Prostate gland (tissue), 2 donors: ENCODE data around the gene PES1. TPM values are rescaled to one million over a fixed set of nuclear protein-coding genes. Genes with fewer than 3 reads are reported as not detected.

Source experiments
- DNase-seq: peaks from one replicate; pipeline ENCODE4 v3.0.0-alpha.2; 2019; ENCODE audit warnings: low spot score
- H3K27ac ChIP-seq, 2 donors: fragments of 200-600 bp; sonication (generic); 2 replicates each; pipeline ENCODE4 v1.5.1; 2017 to 2019
- H3K27me3 ChIP-seq: fragments of 200-600 bp; sonication (generic); replicated peaks from 2 replicates; pipeline ENCODE4 v1.5.1; 2019; ENCODE audit not compliant: insufficient read depth
- H3K36me3 ChIP-seq, 2 donors: fragments of 200-600 bp; sonication (generic); 1 replicate in 1 of 2; 2 replicates in 1 of 2; pipeline versions ENCODE4 v1.5.1 to v1.8.1; 2017 to 2019
- H3K4me1 ChIP-seq: fragments of 200-600 bp; sonication (generic); replicated peaks from 2 replicates; pipeline ENCODE4 v1.5.1; 2019
- H3K4me3 ChIP-seq, 2 donors: fragments of 200-600 bp; sonication (generic); 2 replicates each; pipeline ENCODE4 v1.5.1; 2017 to 2019
- H3K9me3 ChIP-seq: fragments of 200-600 bp; sonication (generic); 2 replicates; pipeline ENCODE4 v1.5.1; 2017
- POLR2A ChIP-seq: fragments of 450-650 bp; IDR thresholded peaks from one replicate; pipeline ENCODE4 v1.6.1; 2016; ENCODE audit warnings: antibody characterized with exemption, mild to moderate bottlenecking
- POLR2AphosphoS5 ChIP-seq: sonication (generic); formaldehyde crosslinking; IDR thresholded peaks from one replicate; pipeline ENCODE4 v1.6.1; 2017; ENCODE audit warnings: antibody characterized with exemption
- WGBS: methylation state at CpG from one replicate; pipeline ENCODE4 v1.1.5; 2018; 5-methylcytosine and 5-hydroxymethylcytosine counted together
- intact Hi-C: fragments of 100-400 bp; cut with DNase I; formaldehyde crosslinking; loops from one replicate; pipeline ENCODE4 v1.14.2; 2022
- total RNA-seq, 2 donors: library from RNA; depleted of rRNA; stranded (reverse); fragments of >200 nt; gene quantifications; one replicate each; pipeline ENCODE4 v1.1.0, GENCODE V29; 2016
- TF ChIP-seq, protein P1 (sequence below), 4 experiments: fragments of 200-600 bp in 2 of 4; fragments of 450-650 bp in 2 of 4; sonication (generic) in 2 of 4; IDR thresholded peaks; 1 replicate in 3 of 4; 2 replicates in 1 of 4; pipeline ENCODE4 v1.5.1; 2016 to 2019; ENCODE audit warnings: antibody characterized with exemption in 4 of 4, mild to moderate bottlenecking in 2 of 4, moderate library complexity in 2 of 4

Gene PES1
- total RNA-seq, 2 donors from 2014 or later, result 41.1 to 79.5 TPM

DNA sequence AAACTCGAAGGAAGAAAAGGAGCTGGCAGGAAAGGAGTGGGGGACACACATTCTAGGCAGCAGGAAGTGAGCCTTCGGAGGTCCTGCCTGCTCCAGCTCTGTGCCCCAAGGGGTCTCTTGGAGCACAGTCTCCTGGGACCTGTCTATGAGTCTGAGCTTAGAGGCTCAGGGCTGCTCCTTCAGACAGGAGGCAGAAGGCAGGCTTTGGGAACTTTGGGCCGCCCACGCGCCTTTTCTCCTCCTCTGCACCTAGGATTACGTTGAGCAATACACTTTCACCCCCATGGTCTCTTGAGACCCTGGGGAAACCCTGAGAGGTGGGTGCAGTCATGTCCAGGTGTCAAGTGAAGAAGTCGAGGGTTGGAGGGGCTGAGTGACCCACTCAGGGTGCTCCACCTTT, 16.2 kb upstream of the PES1 start:
- DNase-seq, result no peak
- H3K4me1 ChIP-seq, result no peaks in the 10 kb centered on the region
- no peaks in the 10 kb centered on the region for H3K27me3 ChIP-seq
- no peaks in the 10 kb centered on the region for H3K36me3 ChIP-seq
- intact Hi-C loops, result no loop called here
- 88% methylated on average over 7 of the region's 7 CpGs for WGBS
- no peaks in the 10 kb centered on the region for H3K9me3 ChIP-seq
- TF ChIP-seq, protein P1, sequence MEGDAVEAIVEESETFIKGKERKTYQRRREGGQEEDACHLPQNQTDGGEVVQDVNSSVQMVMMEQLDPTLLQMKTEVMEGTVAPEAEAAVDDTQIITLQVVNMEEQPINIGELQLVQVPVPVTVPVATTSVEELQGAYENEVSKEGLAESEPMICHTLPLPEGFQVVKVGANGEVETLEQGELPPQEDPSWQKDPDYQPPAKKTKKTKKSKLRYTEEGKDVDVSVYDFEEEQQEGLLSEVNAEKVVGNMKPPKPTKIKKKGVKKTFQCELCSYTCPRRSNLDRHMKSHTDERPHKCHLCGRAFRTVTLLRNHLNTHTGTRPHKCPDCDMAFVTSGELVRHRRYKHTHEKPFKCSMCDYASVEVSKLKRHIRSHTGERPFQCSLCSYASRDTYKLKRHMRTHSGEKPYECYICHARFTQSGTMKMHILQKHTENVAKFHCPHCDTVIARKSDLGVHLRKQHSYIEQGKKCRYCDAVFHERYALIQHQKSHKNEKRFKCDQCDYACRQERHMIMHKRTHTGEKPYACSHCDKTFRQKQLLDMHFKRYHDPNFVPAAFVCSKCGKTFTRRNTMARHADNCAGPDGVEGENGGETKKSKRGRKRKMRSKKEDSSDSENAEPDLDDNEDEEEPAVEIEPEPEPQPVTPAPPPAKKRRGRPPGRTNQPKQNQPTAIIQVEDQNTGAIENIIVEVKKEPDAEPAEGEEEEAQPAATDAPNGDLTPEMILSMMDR (IDR thresholded peaks at IDR 0.05), result no peak
- TF ChIP-seq POLR2A (no peak), POLR2AphosphoS5 (no peak)
- no peak overlapping the region for H3K4me3 ChIP-seq
- no peak overlapping the region for H3K27ac ChIP-seq

DNA sequence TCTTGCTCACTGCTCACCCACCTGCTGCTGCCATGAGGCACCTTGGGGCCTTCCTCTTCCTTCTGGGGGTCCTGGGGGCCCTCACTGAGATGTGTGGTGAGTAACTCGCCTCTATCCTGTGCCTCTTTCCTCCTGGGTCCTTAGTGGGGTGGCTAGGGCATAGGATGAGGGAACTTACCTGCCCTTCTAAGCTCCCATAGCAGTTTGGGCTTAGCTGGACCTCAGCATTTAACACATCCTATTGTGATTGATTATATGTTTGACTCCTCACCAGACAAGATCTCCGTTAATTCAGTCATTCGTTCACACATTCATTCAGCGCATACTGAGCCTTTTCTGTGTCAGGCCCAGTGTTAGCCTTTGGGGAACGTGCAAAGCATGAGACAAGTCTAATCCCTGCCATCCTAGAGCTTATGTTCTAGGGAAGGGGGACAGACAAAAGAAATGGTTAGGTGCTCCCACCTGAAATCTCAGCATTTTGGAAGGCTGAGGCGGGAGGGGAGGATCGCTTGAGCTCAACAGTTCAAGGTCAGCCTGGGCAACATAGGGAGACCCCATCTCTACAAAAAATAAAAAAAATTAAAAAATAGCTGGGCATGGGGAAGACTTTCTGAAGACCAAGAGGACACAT, 15.7 kb upstream of the PES1 start:
- intact Hi-C loops, result no loop called here
- Histone ChIP-seq H3K27ac (peak overlapping the region; percentile 64 to 65), H3K36me3 (no peaks in the 10 kb centered on the region), H3K27me3 (no peaks in the 10 kb centered on the region), H3K4me3 (peak overlapping the region; percentile 36 to 44), H3K4me1 (no peaks in the 10 kb centered on the region), H3K9me3 (no peaks in the 10 kb centered on the region)
- DNase-seq, result no peak
- no peak for TF ChIP-seq POLR2A
- no peak for TF ChIP-seq POLR2AphosphoS5
- TF ChIP-seq, protein P1 (IDR thresholded peaks at IDR 0.05), result no peak
- WGBS, result 79% methylated on average over 7 of the region's 7 CpGs

DNA sequence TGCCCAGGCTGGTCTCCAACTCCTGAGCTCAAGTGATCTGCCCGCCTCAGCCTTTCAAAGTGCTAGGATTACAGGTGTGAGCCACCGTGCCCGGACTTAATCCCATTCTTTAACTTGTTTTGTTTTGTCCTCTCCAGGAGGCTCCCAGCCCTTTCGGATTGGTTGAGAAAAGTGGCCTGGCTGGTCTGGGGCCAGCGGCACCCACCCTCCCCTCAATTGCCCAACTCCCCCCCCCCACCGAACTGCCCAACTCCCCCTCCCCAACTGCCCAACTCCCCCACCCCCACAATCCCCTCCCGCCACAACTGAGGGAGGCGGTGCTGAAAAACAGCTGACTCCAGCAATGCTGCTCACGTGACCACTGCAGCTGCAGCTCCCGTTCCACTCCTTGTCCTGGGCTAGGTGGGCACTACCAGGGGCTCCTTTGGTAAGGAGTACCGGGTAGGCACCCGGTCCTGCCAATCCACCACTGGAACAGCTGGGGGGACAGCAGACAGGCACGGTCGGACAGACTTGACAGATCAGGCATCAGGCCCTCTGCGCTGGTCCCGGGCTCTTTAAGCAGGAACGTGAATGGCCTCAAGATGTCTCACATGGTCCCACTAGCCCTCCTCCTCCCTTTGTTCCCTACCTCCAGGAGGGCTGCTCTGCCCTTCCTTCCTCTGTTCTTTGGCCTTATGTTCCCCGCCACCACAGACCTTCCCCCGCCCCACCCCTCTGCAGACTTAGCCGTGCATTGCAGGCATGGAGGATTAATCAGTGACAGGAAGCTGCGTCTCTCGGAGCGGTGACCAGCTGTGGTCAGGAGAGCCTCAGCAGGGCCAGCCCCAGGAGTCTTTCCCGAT, 15.0 kb upstream of the PES1 start, which contains the start of gene TCN2:
Gene TCN2 (plus strand): TSS at position 720 of the 845 bp plus-strand sequence. CDS start 158 bp downstream, outside the sequence.
- Histone ChIP-seq H3K27me3 (no peaks in the 10 kb centered on the region), H3K4me1 (no peaks in the 10 kb centered on the region), H3K27ac (peak within 1 kb of the TSS; percentile 64 to 65), H3K9me3 (no peaks in the 10 kb centered on the region), H3K4me3 (peak within 1 kb of the TSS; percentile 36 to 44), H3K36me3 (no peaks in the 10 kb centered on the region)
- WGBS, result 2% methylated on average over 22 of the region's 24 CpGs
- DNase-seq, result peak; percentile 79
- TF ChIP-seq POLR2A (peak; percentile 25), POLR2AphosphoS5 (peak; percentile 67)
- TF ChIP-seq, protein P1 (IDR thresholded peaks at IDR 0.05), result peak in 1 of 4 experiments; percentile 8
- intact Hi-C loops, result no loop called here

DNA sequence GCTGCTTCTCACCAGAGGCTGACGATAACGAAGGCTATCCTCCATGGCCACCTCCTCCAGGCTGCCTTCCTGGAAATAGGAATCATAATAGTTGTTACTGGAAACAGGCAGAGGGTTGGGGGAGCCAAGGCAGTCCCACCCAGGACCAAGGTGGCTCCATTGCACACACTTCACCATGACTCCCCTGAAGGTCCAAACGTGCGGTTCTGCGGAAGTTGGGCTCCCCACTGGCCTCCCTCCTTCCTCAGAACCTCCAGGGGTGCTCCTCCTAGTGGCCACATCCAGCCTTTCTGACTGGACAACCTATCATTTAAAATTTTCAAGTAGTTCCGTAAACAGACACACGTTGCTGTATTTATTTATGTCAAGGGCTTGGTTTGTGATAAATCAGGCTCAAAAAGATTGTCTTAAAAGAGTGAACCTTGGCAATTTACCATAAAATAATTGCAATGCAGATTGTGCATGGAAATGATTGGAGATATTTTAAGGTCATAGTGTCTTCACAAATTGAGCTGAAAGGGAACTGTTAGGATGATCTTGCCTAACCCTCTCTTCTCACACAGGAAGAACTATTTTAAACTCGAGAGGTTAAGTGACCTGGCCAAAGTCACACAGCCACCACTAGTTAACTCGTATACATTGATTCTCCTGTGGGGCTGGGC, 13.9 kb upstream of the PES1 start:
- 25% methylated on average over 9 of the region's 9 CpGs for WGBS
- Histone ChIP-seq H3K36me3 (no peaks in the 10 kb centered on the region), H3K27me3 (no peaks in the 10 kb centered on the region), H3K4me1 (no peaks in the 10 kb centered on the region), H3K4me3 (peak overlapping the region in 1 of 2 donors; percentile 44), H3K27ac (peak overlapping the region in 1 of 2 donors; percentile 64), H3K9me3 (no peaks in the 10 kb centered on the region)
- no peak for TF ChIP-seq POLR2A
- TF ChIP-seq, protein P1 (IDR thresholded peaks at IDR 0.05), result peak in 3 of 4 experiments; percentile 49 to 61 (median 54)
- DNase-seq, result peak; percentile 21
- intact Hi-C loops, result no loop called here
